HepG2 (cell line): ENCODE data around the gene PHLPP2. TPM values are rescaled to one million over a fixed set of nuclear protein-coding genes. Genes with fewer than 3 reads are reported as not detected.

Experiments
- HOXA5 ChIP-seq: sonication (generic); formaldehyde crosslinking; IDR thresholded peaks from 2 replicates; pipeline ENCODE4 v1.4.0; 2020; ENCODE audit warnings: missing genetic modification reagents
- MATR3 ChIP-seq: sonication (generic); formaldehyde crosslinking; IDR thresholded peaks from 2 replicates; pipeline ENCODE4 v1.4.0; 2020; ENCODE audit warnings: missing genetic modification reagents
- SAP130 ChIP-seq: IDR thresholded peaks from 2 replicates; pipeline ENCODE4 v1.6.1; 2016; ENCODE audit warnings: low read depth
- SKIL ChIP-seq: sonication (generic); formaldehyde crosslinking; IDR thresholded peaks from 2 replicates; pipeline ENCODE4 v1.8.0; 2022; ENCODE audit warnings: missing genetic modification reagents, mild to moderate bottlenecking, moderate library complexity, borderline replicate concordance
- SMAD3 ChIP-seq: sonication (generic); formaldehyde crosslinking; IDR thresholded peaks from 2 replicates; pipeline ENCODE4 v1.4.0; 2020; ENCODE audit warnings: missing genetic modification reagents
- SNAPC4 ChIP-seq: sonication (generic); formaldehyde crosslinking; IDR thresholded peaks from 2 replicates; pipeline ENCODE4 v1.4.0; 2020; ENCODE audit warnings: mild to moderate bottlenecking, missing genetic modification reagents
- XRCC5 ChIP-seq: fragments of 200-400 bp; formaldehyde crosslinking; optimal IDR thresholded peaks from 2 replicates; pipeline ENCODE3; 2017; ENCODE audit warnings: mild to moderate bottlenecking, low read length
- ZKSCAN8 ChIP-seq: IDR thresholded peaks from 2 replicates; pipeline ENCODE4 v1.6.1; 2016; ENCODE audit warnings: borderline replicate concordance, missing genetic modification reagents, missing compliant biosample characterization
- ZMAT3 ChIP-seq: sonication (generic); formaldehyde crosslinking; conservative IDR thresholded peaks from 2 replicates; pipeline ENCODE4 v1.7.0; 2021; ENCODE audit warnings: missing genetic modification reagents
- polyA plus RNA-seq, 8 experiments: library from polyadenylated mRNA; depleted of rRNA in 3 of 8; stranded (reverse) in 7 of 8; unstranded in 1 of 8; fragments of >200 nt; fragmentation: Illumina TruSeq in 4 of 8; extraction: Trizol in 4 of 8; gene quantifications; 2 replicates each; pipeline versions ENCODE4 v1.2.1 to v1.2.3, GENCODE V29; 2011 to 2016; ENCODE audit warnings: low read depth in 4 of 8, missing spikeins in 1 of 8, mixed read lengths in 1 of 8; ENCODE audit not compliant: insufficient read depth in 1 of 8
- total RNA-seq, 5 experiments: library from RNA; depleted of rRNA; stranded (reverse); fragments of >200 nt; fragmentation: Illumina TruSeq; extraction: Trizol; gene quantifications; 2 replicates each; pipeline ENCODE4 v1.2.3, GENCODE V29; 2016; ENCODE audit warnings: low read depth in 1 of 5
- TF ChIP-seq, protein P1 (sequence below): sonication (generic); formaldehyde crosslinking; IDR thresholded peaks from 2 replicates; pipeline ENCODE4 v1.8.1; 2023; ENCODE audit warnings: missing genetic modification reagents, mild to moderate bottlenecking, borderline replicate concordance
- TF ChIP-seq, protein P2 (sequence below): sonication (generic); formaldehyde crosslinking; IDR thresholded peaks from 2 replicates; pipeline ENCODE4 v1.4.0; 2020; ENCODE audit warnings: missing genetic modification reagents, low read depth, mild to moderate bottlenecking, borderline replicate concordance
- TF ChIP-seq, protein P3 (sequence below): sonication (generic); formaldehyde crosslinking; IDR thresholded peaks from 2 replicates; pipeline ENCODE4 v1.4.0; 2020; ENCODE audit warnings: missing genetic modification reagents, borderline replicate concordance
- TF ChIP-seq, protein P4 (sequence below): sonication (generic); formaldehyde crosslinking; IDR thresholded peaks from 2 replicates; pipeline ENCODE4 v1.5.0; 2020; ENCODE audit warnings: mild to moderate bottlenecking, missing genetic modification reagents, borderline replicate concordance

Gene PHLPP2
- total and polyA plus RNA-seq, 2 of the 13 experiments (the other 11 are each of a cell fraction or from before 2014, with no cell fraction given), result 8.9 TPM

- TF ChIP-seq SKIL, result peak; percentile 33
- TF ChIP-seq SMAD3 (CRISPR knock-in tag), result peak; percentile 43; the same call in 1 of the 2 replicates
- no peak for TF ChIP-seq MATR3 (CRISPR knock-in tag)
- TF ChIP-seq, protein P1, sequence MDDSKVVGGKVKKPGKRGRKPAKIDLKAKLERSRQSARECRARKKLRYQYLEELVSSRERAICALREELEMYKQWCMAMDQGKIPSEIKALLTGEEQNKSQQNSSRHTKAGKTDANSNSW, result 0 out of 2 replicates have a peak, but pooled peaks have one; percentile 26
- peak; percentile 87 for TF ChIP-seq SAP130 (CRISPR knock-in tag)
- TF ChIP-seq, protein P2, sequence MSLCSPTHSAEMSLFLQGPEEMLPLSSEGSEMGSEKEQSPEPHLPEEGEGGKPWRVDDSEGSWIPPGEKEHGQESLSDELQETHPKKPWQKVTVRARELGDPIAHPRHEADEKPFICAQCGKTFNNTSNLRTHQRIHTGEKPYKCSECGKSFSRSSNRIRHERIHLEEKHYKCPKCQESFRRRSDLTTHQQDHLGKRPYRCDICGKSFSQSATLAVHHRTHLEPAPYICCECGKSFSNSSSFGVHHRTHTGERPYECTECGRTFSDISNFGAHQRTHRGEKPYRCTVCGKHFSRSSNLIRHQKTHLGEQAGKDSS (CRISPR knock-in tag), result 0 out of 2 replicates have a peak, but pooled peaks have one; percentile 43
- TF ChIP-seq XRCC5, result peak; percentile 78
- 0 out of 2 replicates have a peak, but pooled peaks have one; percentile 47 for TF ChIP-seq SNAPC4 (CRISPR knock-in tag)
- TF ChIP-seq, protein P3, sequence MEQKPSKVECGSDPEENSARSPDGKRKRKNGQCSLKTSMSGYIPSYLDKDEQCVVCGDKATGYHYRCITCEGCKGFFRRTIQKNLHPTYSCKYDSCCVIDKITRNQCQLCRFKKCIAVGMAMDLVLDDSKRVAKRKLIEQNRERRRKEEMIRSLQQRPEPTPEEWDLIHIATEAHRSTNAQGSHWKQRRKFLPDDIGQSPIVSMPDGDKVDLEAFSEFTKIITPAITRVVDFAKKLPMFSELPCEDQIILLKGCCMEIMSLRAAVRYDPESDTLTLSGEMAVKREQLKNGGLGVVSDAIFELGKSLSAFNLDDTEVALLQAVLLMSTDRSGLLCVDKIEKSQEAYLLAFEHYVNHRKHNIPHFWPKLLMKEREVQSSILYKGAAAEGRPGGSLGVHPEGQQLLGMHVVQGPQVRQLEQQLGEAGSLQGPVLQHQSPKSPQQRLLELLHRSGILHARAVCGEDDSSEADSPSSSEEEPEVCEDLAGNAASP (CRISPR knock-in tag), result peak; percentile 30; the same call in 1 of the 2 replicates
- no peak for TF ChIP-seq ZKSCAN8 (CRISPR knock-in tag)
- TF ChIP-seq ZMAT3 (CRISPR knock-in tag), result peak; percentile 91
- TF ChIP-seq, protein P4, sequence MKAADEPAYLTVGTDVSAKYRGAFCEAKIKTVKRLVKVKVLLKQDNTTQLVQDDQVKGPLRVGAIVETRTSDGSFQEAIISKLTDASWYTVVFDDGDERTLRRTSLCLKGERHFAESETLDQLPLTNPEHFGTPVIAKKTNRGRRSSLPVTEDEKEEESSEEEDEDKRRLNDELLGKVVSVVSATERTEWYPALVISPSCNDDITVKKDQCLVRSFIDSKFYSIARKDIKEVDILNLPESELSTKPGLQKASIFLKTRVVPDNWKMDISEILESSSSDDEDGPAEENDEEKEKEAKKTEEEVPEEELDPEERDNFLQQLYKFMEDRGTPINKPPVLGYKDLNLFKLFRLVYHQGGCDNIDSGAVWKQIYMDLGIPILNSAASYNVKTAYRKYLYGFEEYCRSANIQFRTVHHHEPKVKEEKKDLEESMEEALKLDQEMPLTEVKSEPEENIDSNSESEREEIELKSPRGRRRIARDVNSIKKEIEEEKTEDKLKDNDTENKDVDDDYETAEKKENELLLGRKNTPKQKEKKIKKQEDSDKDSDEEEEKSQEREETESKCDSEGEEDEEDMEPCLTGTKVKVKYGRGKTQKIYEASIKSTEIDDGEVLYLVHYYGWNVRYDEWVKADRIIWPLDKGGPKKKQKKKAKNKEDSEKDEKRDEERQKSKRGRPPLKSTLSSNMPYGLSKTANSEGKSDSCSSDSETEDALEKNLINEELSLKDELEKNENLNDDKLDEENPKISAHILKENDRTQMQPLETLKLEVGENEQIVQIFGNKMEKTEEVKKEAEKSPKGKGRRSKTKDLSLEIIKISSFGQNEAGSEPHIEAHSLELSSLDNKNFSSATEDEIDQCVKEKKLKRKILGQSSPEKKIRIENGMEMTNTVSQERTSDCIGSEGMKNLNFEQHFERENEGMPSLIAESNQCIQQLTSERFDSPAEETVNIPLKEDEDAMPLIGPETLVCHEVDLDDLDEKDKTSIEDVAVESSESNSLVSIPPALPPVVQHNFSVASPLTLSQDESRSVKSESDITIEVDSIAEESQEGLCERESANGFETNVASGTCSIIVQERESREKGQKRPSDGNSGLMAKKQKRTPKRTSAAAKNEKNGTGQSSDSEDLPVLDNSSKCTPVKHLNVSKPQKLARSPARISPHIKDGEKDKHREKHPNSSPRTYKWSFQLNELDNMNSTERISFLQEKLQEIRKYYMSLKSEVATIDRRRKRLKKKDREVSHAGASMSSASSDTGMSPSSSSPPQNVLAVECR (CRISPR knock-in tag), result peak; percentile 89
- peak; percentile 36; the same call in 1 of the 2 replicates for TF ChIP-seq HOXA5
Observed at GRCh38 chr16:71722801-71723536, 1.5 kb downstream of the PHLPP2 start (continued).
